Measurements from ENCODE around the gene ROBO1.

ROBO1 gene

DNA sequence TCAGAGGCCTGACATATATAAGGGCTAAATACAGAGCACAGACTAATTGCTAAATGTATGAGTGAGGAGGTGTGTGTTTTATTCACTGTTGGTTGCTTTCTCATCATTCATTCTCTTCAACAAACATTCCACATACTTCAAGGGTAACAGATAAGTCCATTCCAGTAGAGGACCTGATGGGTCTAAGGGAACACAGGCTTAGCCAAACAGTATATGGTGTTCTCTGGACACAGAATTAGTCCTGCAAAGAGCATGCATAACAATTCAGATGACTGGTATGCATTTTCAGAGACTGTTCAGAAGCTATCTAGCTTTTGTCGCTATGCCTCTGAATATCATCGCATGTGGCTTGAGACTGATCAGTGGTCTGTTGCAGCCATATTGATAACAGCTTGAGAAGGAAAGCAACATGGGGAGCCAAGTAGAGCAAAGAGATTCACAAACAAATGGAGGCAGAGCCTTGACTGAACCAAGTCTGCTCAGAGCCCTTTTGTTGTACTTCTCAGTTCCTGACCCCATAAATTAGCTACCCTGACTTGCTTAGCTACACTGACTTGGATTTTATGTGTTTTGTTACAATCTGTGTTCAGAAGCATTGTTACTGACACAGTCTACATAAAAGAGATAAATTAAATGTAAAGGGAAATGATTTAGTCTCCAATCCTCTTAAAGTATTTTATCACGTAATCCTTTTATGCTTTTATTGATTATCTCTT is 1178.7 kb downstream of the ROBO1 start:
- no peak for DNase-seq (ENCODE audit: insufficient read length)
- no peak for FAIRE-seq
- TF ChIP-seq TAF1 (IDR thresholded peaks at IDR 0.05; ENCODE audit: borderline replicate concordance, low read depth, low read length) (no peak), POLR2AphosphoS5 (IDR thresholded peaks at IDR 0.05; ENCODE audit: low read depth, low read length) (no peak)

- no peak for DNase-seq (ENCODE audit: insufficient read length)
- TF ChIP-seq POLR2AphosphoS5 (IDR thresholded peaks at IDR 0.05; ENCODE audit: low read depth, low read length) (no peak), POLR2A (IDR thresholded peaks at IDR 0.05; ENCODE audit: low read depth, low read length) (no peak), TAF1 (IDR thresholded peaks at IDR 0.05; ENCODE audit: borderline replicate concordance, low read depth, low read length) (no peak)
- FAIRE-seq: no peak
These were observed 1187.1 kb downstream of the ROBO1 start for GRCh38 chr3:78580681-78581080.

DNA sequence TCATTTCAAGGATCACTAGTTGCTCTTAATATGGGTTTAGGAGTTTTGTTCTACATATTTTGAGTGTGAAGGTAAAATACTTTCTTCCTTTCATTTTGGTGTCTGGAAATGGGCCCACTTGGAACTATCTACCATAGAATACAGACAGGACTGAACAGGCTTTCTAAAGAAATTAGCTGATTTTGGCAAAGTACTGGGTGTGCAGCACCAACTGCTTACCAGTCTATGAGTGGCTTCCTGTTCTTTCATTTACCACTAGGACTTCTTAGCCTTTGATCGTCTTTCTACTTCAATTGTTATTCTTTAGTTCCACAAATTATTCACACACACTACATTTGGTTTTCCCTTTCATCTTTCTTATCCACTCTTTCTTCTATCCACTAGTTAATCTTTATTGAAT is 1196.3 kb downstream of the ROBO1 start:
- TF ChIP-seq POLR2AphosphoS5 (IDR thresholded peaks at IDR 0.05; ENCODE audit: low read depth, low read length) (no peak), TAF1 (IDR thresholded peaks at IDR 0.05; ENCODE audit: borderline replicate concordance, low read depth, low read length) (no peak), POLR2A (IDR thresholded peaks at IDR 0.05; ENCODE audit: low read depth, low read length) (no peak)
- FAIRE-seq (no peak), DNase-seq (ENCODE audit: insufficient read length) (no peak)

DNA sequence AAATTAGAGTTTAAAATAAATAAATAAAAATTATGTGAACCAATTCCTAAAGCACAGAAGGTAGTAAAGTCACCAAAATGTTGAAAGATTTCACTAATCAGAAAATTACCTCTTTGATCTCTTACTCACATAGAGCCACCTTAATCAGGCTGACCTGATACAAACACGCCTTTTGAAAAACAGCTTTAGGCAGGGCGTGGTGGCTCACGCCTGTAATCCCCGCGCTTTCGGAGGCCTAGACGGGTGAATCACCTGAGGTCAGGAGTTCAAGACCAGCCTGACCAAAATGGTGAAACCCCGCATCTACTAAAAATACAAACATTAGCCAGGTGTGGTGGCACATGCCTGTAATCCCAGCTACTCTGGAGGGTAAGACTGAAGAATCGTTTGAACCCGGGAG is 1197.3 kb downstream of the ROBO1 start:
- TF ChIP-seq POLR2AphosphoS5 (IDR thresholded peaks at IDR 0.05; ENCODE audit: low read depth, low read length) (no peak), TAF1 (IDR thresholded peaks at IDR 0.05; ENCODE audit: borderline replicate concordance, low read depth, low read length) (no peak), POLR2A (IDR thresholded peaks at IDR 0.05; ENCODE audit: low read depth, low read length) (no peak)
- FAIRE-seq: no peak
- no peak for DNase-seq (ENCODE audit: insufficient read length)

DNA sequence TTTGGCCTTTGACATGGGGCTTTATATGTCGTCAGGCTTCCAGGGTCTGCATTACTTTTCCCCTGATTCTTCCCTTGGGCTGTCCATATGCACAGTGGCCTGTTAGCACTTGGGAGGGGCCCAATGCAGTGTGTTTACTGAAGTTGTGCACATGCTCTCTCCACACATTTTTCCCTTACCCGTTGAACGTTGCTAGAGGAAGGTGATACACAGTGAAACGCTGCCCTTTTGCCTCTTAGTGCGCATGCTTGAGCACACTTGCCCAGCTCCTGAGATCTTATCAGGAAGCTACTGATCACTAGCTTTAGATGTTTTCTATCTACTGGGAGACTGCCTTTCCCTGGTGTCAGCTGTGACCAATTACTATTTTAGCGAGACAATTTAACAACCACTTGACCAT is 1198.0 kb downstream of the ROBO1 start:
- no peak for FAIRE-seq
- TF ChIP-seq POLR2AphosphoS5 (IDR thresholded peaks at IDR 0.05; ENCODE audit: low read depth, low read length): no peak
- no peak for TF ChIP-seq TAF1 (IDR thresholded peaks at IDR 0.05; ENCODE audit: borderline replicate concordance, low read depth, low read length)
- DNase-seq (ENCODE audit: insufficient read length): no peak

DNA sequence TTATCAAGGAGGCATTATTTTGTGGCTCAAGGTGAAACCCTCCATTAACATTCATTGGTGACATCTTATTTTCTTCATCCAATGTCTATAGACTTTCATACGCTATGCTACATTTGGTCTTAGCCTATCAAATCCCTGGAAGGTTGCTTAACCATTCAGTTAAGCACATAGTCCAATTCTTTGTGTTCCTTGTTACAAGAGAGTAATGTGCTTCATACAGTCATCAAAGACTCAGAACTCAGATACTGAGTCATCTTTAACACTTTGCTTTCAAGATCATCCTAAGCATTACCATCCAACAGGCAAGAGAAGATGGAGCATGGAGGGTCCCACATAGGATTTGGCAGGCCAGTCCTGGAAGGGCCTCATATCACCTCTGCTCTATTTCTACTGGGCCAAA is 1202.1 kb downstream of the ROBO1 start:
- DNase-seq (ENCODE audit: insufficient read length) (no peak), FAIRE-seq (no peak)
- TF ChIP-seq POLR2A (IDR thresholded peaks at IDR 0.05; ENCODE audit: low read depth, low read length) (no peak), POLR2AphosphoS5 (IDR thresholded peaks at IDR 0.05; ENCODE audit: low read depth, low read length) (no peak), TAF1 (IDR thresholded peaks at IDR 0.05; ENCODE audit: borderline replicate concordance, low read depth, low read length) (no peak)

DNA sequence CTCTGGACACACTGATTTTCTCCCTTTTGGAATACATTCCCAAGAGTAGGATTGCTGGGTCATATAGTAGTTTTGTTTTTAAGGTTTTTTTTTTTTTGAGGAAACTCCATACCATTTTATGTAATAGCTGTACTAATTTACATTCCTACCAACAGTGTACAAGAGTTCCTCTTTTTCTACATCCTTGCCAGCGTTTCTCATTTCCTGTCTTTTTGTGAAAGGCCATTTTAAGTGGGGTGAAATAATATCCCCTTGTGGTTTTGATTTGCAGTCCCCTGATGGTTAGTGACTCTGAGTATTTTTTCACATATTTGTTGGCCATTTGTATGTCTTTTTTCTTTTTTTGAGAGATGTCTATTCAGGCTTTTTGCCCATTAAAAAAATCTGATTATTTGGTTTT is 1205.5 kb downstream of the ROBO1 start:
- DNase-seq (ENCODE audit: insufficient read length) (no peak), FAIRE-seq (no peak)
- TF ChIP-seq POLR2A (IDR thresholded peaks at IDR 0.05; ENCODE audit: low read depth, low read length): no peak
- no peak for TF ChIP-seq TAF1 (IDR thresholded peaks at IDR 0.05; ENCODE audit: borderline replicate concordance, low read depth, low read length)
- TF ChIP-seq POLR2AphosphoS5 (IDR thresholded peaks at IDR 0.05; ENCODE audit: low read depth, low read length): no peak

Measured in GM12892 (cell line).